GM12892 (cell line): Measurements from ENCODE around the gene ZNF692.
A peak's percentile ranks its signal among the peaks of the same experiment; 100 is the strongest.
"Not testable (repeated sequence)": the region's sequence is repeated elsewhere in the genome, so short reads cannot be mapped to it uniquely, and the experiment has no call there.

Experiments used
- DNase-seq: peaks from one replicate; pipeline ENCODE4 v3.0.0; 2011; ENCODE audit not compliant: insufficient read length
- FAIRE-seq: peaks from 2 replicates; lab custom pipeline; 2011; peaks lifted over from hg19 to GRCh38; lab: Jason Lieb, UNC
- POLR2A ChIP-seq: IDR thresholded peaks from 2 replicates; pipeline ENCODE4 v1.6.1; 2011; ENCODE audit warnings: low read depth, low read length, control low read depth
- POLR2AphosphoS5 ChIP-seq: IDR thresholded peaks from 2 replicates; pipeline ENCODE4 v1.6.1; 2011; ENCODE audit warnings: low read depth, low read length, control low read depth
- TAF1 ChIP-seq: IDR thresholded peaks from 2 replicates; pipeline ENCODE4 v1.6.1; 2011; ENCODE audit warnings: low read depth, mild to moderate bottlenecking, control low read depth, low read length, borderline replicate concordance

The ZNF692 gene

GRCh38 chr1:248892590-248892989 is 33.7 kb upstream of the ZNF692 start:
- DNase-seq, result no peak
- TF ChIP-seq TAF1 (no peak), POLR2AphosphoS5 (no peak), POLR2A (no peak)
- no peak for FAIRE-seq

- TF ChIP-seq POLR2A (no peak), TAF1 (no peak), POLR2AphosphoS5 (no peak)
- FAIRE-seq (no peak), DNase-seq (no peak)
Observed at GRCh38 chr1:248891758-248892157, 32.9 kb upstream of the ZNF692 start.

GRCh38 chr1:248890549-248891498 is 31.9 kb upstream of the ZNF692 start:
- no peak for DNase-seq
- FAIRE-seq, result peak; percentile 44
- TF ChIP-seq POLR2A, result no peak
- no peak for TF ChIP-seq TAF1
- no peak for TF ChIP-seq POLR2AphosphoS5

GRCh38 chr1:248889914-248890243 is 31.0 kb upstream of the ZNF692 start:
- not testable (repeated sequence) for DNase-seq, FAIRE-seq

GRCh38 chr1:248886237-248886895 is 27.5 kb upstream of the ZNF692 start:
- DNase-seq (no peak), FAIRE-seq (no peak)
- no peak for TF ChIP-seq POLR2A
- no peak for TF ChIP-seq TAF1
- no peak for TF ChIP-seq POLR2AphosphoS5

- TF ChIP-seq TAF1 (no peak), POLR2A (no peak), POLR2AphosphoS5 (no peak)
- no peak for DNase-seq
- no peak for FAIRE-seq
Observed at GRCh38 chr1:248885646-248886045, 26.8 kb upstream of the ZNF692 start.

- DNase-seq, result no peak
- TF ChIP-seq TAF1 (no peak), POLR2A (no peak), POLR2AphosphoS5 (no peak)
- FAIRE-seq, result no peak
Observed at GRCh38 chr1:248884632-248885295, 25.9 kb upstream of the ZNF692 start.

- not testable (repeated sequence) for DNase-seq, FAIRE-seq
Observed at GRCh38 chr1:248882427-248882826, 23.5 kb upstream of the ZNF692 start.

- peak; percentile 36 for FAIRE-seq
- TF ChIP-seq POLR2A (no peak), TAF1 (no peak), POLR2AphosphoS5 (no peak)
Observed at GRCh38 chr1:248881261-248881660, 22.4 kb upstream of the ZNF692 start.

GRCh38 chr1:248873993-248874533 is 15.2 kb upstream of the ZNF692 start:
- no peak for FAIRE-seq
- TF ChIP-seq TAF1 (no peak), POLR2A (no peak), POLR2AphosphoS5 (no peak)
- no peak for DNase-seq

More at GRCh38 chr1:248881261-248881660, 22.4 kb upstream of the ZNF692 start:
- no peak for DNase-seq

GRCh38 chr1:248873409-248873992 is 14.6 kb upstream of the ZNF692 start:
- peak; percentile 61 for DNase-seq
- no peak for TF ChIP-seq TAF1
- no peak for TF ChIP-seq POLR2AphosphoS5
- TF ChIP-seq POLR2A, result 0 out of 2 replicates have a peak, but pooled peaks have one; percentile 36
- peak; percentile 96 for FAIRE-seq

GRCh38 chr1:248872752-248873408 is 14.0 kb upstream of the ZNF692 start:
- peak; percentile 27 for FAIRE-seq
- no peak for TF ChIP-seq POLR2A
- TF ChIP-seq TAF1, result no peak
- TF ChIP-seq POLR2AphosphoS5, result no peak
- DNase-seq, result no peak
